GM18499 (cell line): Measurements from ENCODE around the gene USH1C.

ENCODE experiments used
- ATAC-seq: cut with Tn5 transposase; IDR thresholded peaks from one replicate; pipeline ENCODE4 v1.9.1; 2021; ENCODE audit warnings: moderate number of reproducible peaks; ENCODE audit not compliant: insufficient read depth, unreplicated experiment

USH1C gene

GRCh38 chr11:17571431-17572358 lies 27.5 kb upstream of the USH1C start:
- ATAC-seq: no peak

GRCh38 chr11:17570034-17570433 lies 25.8 kb upstream of the USH1C start:
- ATAC-seq: no peak

GRCh38 chr11:17568944-17569343 lies 24.7 kb upstream of the USH1C start:
- no peak for ATAC-seq

GRCh38 chr11:17564687-17565042 lies 20.4 kb upstream of the USH1C start:
- no peak for ATAC-seq

GRCh38 chr11:17563961-17564686 lies 19.9 kb upstream of the USH1C start:
- no peak for ATAC-seq

- ATAC-seq: no peak
Measured at GRCh38 chr11:17563231-17563646, 19.0 kb upstream of the USH1C start.

- ATAC-seq: no peak
Measured at GRCh38 chr11:17561526-17561925, 17.3 kb upstream of the USH1C start.

- no peak for ATAC-seq
Measured at GRCh38 chr11:17561111-17561415, 16.8 kb upstream of the USH1C start.

GRCh38 chr11:17560281-17561110 lies 16.3 kb upstream of the USH1C start:
- no peak for ATAC-seq

- ATAC-seq: no peak
Measured at GRCh38 chr11:17559341-17560087, 15.3 kb upstream of the USH1C start.

- no peak for ATAC-seq
Measured at GRCh38 chr11:17558916-17559315, 14.7 kb upstream of the USH1C start.

GRCh38 chr11:17558025-17558780 lies 14.0 kb upstream of the USH1C start:
- no peak for ATAC-seq

GRCh38 chr11:17556999-17557398 lies 12.8 kb upstream of the USH1C start:
- ATAC-seq: no peak

- no peak for ATAC-seq
Measured at GRCh38 chr11:17554487-17554886, 10.3 kb upstream of the USH1C start.

- ATAC-seq: no peak
Measured at GRCh38 chr11:17553249-17553546, 9.0 kb upstream of the USH1C start.

- ATAC-seq: no peak
Measured at GRCh38 chr11:17552392-17553248, 8.4 kb upstream of the USH1C start.

- ATAC-seq: no peak
Measured at GRCh38 chr11:17552041-17552355, 7.8 kb upstream of the USH1C start.

GRCh38 chr11:17551347-17552040 lies 7.3 kb upstream of the USH1C start:
- ATAC-seq: no peak
